Uterus (tissue), 2 donors: ENCODE data around the gene SET.

Experiments
- CTCF ChIP-seq, 4 experiments: fragments of 200-600 bp in 2 of 4; fragments of 450-650 bp in 2 of 4; sonication (generic) in 2 of 4; IDR thresholded peaks; one replicate each; pipeline ENCODE4 v1.5.1; 2016 to 2019; ENCODE audit warnings: antibody characterized with exemption in 4 of 4, mild to moderate bottlenecking in 2 of 4, moderate library complexity in 1 of 4
- POLR2A ChIP-seq, 2 donors: fragments of 450-650 bp; IDR thresholded peaks; one replicate each; pipeline ENCODE4 v1.6.1; 2016; ENCODE audit warnings: antibody characterized with exemption in 2 of 2, mild to moderate bottlenecking in 1 of 2, moderate library complexity in 1 of 2

DNA sequence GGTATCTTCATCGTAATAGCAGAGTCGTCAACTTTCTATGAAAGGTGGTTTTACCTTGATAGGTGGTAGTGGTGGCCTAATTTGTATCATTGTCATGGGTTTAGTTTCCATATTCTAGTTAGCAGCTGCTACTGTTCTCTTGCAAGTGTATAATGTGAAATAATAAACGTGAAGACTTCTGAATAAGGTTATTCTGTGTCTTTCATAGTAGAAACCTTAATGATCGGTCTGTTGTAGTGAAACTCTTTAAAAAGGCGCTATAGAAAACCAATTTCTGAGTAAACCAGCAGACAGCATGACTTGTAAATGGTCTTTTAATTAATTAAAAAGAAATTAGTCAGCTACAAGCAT lies 1.6 kb downstream of the SET start:
- TF ChIP-seq CTCF (IDR thresholded peaks at IDR 0.05) (no peak), POLR2A (IDR thresholded peaks at IDR 0.05) (no peak)
